ENCODE results near the gene CHSY1.

The CHSY1 gene

DNA sequence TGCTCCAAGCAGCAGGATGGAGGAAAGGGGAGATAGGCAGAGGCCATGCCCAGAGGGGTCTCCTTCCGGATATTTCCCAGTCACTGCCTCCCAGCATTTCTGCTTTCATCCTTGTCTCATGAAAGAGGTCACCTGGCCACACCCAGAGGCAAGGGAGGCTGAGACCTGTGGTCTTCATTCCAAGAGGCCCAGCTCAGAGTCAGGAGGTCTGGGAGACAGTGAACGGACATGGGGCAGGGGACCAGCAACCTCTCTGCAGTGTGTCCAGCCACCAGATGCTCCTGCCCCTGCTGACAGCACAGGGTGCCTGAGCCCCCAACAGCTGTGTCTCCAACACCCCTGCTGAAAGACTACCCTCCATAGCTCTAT, 111.2 kb downstream of the CHSY1 start:
- TF ChIP-seq POLR2AphosphoS5 (IDR thresholded peaks at IDR 0.05; ENCODE audit: low read depth, low read length), result no peak
- no peak for TF ChIP-seq FOXP2 (optimal IDR thresholded peaks at IDR 0.05; ENCODE audit: borderline replicate concordance, extremely low read depth, extremely low read length, insufficient read depth)
- TF ChIP-seq SIN3A (IDR thresholded peaks at IDR 0.05; ENCODE audit: borderline replicate concordance, insufficient read depth, low read length), result no peak

DNA sequence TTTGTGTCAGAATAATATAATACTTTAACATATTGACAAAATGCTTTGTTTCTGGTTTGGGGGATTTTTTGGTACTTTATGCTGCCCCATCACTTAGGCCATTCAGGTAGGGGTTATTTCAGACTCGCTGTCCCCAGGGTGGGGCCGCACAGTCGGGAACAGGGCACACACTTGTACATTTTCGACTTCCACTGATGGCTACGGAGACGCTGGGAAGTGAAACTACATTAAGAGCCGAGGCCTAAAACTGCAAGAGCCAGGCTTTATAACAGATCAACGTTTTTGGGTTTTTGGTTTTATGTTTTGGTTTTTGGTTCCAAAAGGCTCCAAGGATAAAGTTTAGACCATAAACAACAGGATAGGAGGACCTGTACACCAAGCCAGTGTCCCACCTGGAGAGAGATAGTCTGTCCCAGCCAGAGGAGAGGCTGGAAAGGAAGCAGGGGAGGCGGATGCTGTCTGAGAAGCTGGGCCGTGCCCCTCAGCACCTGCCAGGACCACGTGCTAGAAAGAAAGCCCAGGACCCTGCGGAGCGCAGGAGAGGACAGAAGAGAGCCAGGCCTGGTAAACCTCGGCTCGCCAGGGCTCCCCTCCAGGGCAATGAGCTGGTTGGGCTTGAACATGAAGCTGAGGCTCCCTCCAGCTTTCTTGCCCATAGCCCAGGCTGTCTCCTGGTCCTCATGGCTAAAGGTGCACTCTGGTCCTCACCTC, 111.7 kb downstream of the CHSY1 start:
- TF ChIP-seq, protein P1, sequence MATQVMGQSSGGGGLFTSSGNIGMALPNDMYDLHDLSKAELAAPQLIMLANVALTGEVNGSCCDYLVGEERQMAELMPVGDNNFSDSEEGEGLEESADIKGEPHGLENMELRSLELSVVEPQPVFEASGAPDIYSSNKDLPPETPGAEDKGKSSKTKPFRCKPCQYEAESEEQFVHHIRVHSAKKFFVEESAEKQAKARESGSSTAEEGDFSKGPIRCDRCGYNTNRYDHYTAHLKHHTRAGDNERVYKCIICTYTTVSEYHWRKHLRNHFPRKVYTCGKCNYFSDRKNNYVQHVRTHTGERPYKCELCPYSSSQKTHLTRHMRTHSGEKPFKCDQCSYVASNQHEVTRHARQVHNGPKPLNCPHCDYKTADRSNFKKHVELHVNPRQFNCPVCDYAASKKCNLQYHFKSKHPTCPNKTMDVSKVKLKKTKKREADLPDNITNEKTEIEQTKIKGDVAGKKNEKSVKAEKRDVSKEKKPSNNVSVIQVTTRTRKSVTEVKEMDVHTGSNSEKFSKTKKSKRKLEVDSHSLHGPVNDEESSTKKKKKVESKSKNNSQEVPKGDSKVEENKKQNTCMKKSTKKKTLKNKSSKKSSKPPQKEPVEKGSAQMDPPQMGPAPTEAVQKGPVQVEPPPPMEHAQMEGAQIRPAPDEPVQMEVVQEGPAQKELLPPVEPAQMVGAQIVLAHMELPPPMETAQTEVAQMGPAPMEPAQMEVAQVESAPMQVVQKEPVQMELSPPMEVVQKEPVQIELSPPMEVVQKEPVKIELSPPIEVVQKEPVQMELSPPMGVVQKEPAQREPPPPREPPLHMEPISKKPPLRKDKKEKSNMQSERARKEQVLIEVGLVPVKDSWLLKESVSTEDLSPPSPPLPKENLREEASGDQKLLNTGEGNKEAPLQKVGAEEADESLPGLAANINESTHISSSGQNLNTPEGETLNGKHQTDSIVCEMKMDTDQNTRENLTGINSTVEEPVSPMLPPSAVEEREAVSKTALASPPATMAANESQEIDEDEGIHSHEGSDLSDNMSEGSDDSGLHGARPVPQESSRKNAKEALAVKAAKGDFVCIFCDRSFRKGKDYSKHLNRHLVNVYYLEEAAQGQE (IDR thresholded peaks at IDR 0.05; ENCODE audit: insufficient read depth in 1 of 2, low read depth in 2 of 2, low read length in 2 of 2), result no peak
- TF ChIP-seq TAF1 (IDR thresholded peaks at IDR 0.05; ENCODE audit: borderline replicate concordance, insufficient read depth, low read length) (no peak), SIN3A (IDR thresholded peaks at IDR 0.05; ENCODE audit: borderline replicate concordance, insufficient read depth, low read length) (no peak), POLR2AphosphoS5 (IDR thresholded peaks at IDR 0.05; ENCODE audit: low read depth, low read length) (no peak), FOXP2 (optimal IDR thresholded peaks at IDR 0.05; ENCODE audit: borderline replicate concordance, extremely low read depth, extremely low read length, insufficient read depth) (no peak)

DNA sequence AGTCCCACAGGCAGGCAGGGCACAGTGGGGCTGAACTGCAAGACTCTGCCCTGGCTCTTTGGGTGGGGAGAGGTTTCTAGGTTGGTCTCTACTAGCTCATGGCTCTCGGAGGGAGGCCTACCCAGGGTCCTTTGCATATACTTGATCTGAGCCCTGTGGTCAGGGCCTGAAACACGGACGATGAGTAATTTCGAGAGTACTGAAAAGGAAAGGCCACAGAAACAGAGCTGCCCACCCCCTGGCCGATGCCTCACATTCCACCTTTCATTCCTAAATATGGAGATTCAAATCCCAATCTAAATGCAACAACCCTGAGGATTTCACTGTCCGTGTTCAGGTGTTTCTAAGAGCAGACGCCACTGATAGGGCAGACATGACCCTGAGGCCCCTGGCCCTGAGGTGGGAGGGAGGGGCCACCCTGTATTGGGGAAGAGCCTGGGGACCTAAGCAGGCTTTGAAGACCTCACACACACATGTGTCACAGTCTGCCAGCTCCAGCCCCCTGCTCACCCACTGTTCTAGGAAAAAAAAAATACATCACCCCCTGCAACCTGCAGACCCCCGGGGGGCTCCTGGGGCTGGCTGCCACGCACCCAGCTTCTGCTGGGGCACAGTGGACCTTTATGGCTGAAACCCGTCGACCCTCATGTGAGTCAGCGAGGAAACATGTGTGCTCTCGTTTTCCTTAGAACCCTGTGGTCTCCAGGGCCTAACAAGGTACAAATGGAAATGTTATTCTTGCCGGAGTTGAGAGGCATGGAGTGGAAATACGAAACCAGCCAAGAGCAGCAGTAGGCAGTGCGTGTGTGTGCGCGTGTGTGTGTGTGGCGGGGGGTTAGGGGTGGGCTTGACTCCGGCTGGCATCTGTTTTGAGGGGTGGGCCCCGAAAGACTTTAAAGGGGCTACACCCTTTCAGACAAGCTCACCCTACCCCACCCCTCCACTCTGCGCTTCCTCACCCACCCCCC, 112.7 kb downstream of the CHSY1 start:
- TF ChIP-seq FOXP2 (optimal IDR thresholded peaks at IDR 0.05; ENCODE audit: borderline replicate concordance, extremely low read depth, extremely low read length, insufficient read depth) (no peak), TAF1 (IDR thresholded peaks at IDR 0.05; ENCODE audit: borderline replicate concordance, insufficient read depth, low read length) (no peak), SIN3A (IDR thresholded peaks at IDR 0.05; ENCODE audit: borderline replicate concordance, insufficient read depth, low read length) (no peak), POLR2AphosphoS5 (IDR thresholded peaks at IDR 0.05; ENCODE audit: low read depth, low read length) (no peak)
- TF ChIP-seq, protein P1 (IDR thresholded peaks at IDR 0.05; ENCODE audit: insufficient read depth in 1 of 2, low read depth in 2 of 2, low read length in 2 of 2), result no peak

DNA sequence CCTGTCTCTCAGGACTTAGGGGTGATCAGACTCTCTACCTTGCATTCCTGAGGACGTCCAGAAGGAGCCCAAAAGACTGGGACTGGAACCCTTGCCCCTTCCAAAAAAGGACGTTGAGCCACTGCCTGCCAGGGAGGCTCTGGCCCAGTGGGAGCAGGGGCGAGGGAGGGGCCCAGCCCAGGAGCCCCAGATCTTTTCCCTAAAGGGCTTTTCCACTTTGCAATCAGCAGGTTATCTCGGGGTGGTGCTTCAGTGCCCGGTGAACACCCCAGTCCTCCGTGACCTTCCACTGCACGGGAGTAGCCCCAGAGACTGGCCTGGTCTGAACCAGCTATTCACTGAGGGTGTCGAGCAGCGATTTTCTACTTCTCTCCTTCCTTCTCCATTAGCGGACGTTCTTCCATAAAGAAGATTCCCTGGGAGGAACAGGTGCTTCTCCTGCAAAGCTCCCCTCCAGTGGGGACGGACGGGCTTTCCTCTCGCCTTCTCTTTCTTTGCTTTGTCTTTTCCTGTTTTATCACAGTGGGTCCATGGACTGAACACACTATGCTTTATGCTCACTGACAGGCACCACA, 113.7 kb downstream of the CHSY1 start:
- TF ChIP-seq, protein P1 (IDR thresholded peaks at IDR 0.05; ENCODE audit: insufficient read depth in 1 of 2, low read depth in 2 of 2, low read length in 2 of 2), result no peak
- TF ChIP-seq POLR2AphosphoS5 (IDR thresholded peaks at IDR 0.05; ENCODE audit: low read depth, low read length) (no peak), FOXP2 (optimal IDR thresholded peaks at IDR 0.05; ENCODE audit: borderline replicate concordance, extremely low read depth, extremely low read length, insufficient read depth) (no peak), TAF1 (IDR thresholded peaks at IDR 0.05; ENCODE audit: borderline replicate concordance, insufficient read depth, low read length) (no peak), SIN3A (IDR thresholded peaks at IDR 0.05; ENCODE audit: borderline replicate concordance, insufficient read depth, low read length) (no peak)

DNA sequence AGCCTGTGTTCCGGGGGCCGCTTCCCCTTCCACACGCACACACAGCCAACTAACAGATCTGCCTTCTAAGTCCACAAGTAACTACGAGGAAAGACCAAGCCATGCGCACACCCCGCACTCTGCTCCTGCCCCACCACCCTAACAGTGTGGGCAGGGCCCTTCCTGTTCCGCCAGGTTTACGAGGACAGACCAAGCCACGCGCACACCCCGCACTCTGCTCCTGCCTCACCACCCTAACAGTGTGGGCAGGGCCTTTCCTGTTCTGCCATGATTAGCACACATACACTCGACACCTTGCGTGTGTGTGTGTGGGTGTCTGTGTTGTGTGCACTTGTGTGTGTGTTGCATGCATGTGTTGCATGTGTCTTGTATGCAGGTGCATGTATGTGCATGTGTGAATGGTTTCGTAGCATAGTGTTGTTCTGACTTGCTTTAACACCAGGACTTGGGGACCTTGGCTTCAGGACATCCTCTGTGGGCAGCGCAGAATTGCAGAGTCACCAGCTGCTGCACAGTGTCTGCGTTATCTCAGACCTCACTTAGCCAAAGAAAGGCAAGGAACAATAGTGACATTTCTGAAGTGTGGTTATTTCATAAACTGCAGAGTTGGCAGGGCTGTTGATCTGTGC, 114.4 kb downstream of the CHSY1 start:
- TF ChIP-seq FOXP2 (optimal IDR thresholded peaks at IDR 0.05; ENCODE audit: borderline replicate concordance, extremely low read depth, extremely low read length, insufficient read depth) (no peak), POLR2AphosphoS5 (IDR thresholded peaks at IDR 0.05; ENCODE audit: low read depth, low read length) (no peak), SIN3A (IDR thresholded peaks at IDR 0.05; ENCODE audit: borderline replicate concordance, insufficient read depth, low read length) (no peak)
- TF ChIP-seq, protein P1 (IDR thresholded peaks at IDR 0.05; ENCODE audit: insufficient read depth in 1 of 2, low read depth in 2 of 2, low read length in 2 of 2), result no peak

All from PFSK-1 (cell line).